ENCODE measurements around the gene TNFAIP8L3.

DNA sequence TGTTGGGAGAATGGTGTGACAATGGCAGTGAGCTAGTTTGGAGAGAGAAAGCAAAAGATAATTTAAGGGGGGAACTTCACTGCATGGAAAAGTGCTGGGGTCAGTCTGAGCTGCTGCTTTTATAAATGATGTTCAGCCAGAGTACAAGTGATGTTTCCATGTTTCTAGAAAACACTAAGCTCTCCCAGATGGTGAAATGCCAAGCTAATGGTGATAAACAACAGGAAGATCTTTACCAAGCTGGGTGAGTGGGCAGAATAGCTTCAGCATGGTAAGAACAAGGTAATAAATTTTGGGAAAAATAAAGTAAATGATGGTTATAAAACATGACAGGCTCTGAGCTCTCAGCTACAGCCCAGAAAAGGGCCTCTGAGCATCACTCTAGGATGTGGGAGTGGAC is 29.4 kb downstream of the TNFAIP8L3 start:
- TF ChIP-seq CEBPB (IDR thresholded peaks at IDR 0.05) (no peak), MYC (IDR thresholded peaks at IDR 0.05; ENCODE audit: borderline replicate concordance, low read length) (no peak), ZC3H11A (IDR thresholded peaks at IDR 0.05) (no peak), ZFP36 (IDR thresholded peaks at IDR 0.05; ENCODE audit: borderline replicate concordance, partially characterized antibody) (no peak), EP300 (IDR thresholded peaks at IDR 0.05) (no peak), HDAC2 (IDR thresholded peaks at IDR 0.05) (no peak), POLR2A (IDR thresholded peaks at IDR 0.05; ENCODE audit: low read length) (no peak), BHLHE40 (IDR thresholded peaks at IDR 0.05; ENCODE audit: low read depth, low read length) (no peak), NFE2L2 (conservative IDR thresholded peaks at IDR 0.05; ENCODE audit: low read length) (no peak), USF2 (IDR thresholded peaks at IDR 0.05) (no peak)
- TF ChIP-seq, protein P1, sequence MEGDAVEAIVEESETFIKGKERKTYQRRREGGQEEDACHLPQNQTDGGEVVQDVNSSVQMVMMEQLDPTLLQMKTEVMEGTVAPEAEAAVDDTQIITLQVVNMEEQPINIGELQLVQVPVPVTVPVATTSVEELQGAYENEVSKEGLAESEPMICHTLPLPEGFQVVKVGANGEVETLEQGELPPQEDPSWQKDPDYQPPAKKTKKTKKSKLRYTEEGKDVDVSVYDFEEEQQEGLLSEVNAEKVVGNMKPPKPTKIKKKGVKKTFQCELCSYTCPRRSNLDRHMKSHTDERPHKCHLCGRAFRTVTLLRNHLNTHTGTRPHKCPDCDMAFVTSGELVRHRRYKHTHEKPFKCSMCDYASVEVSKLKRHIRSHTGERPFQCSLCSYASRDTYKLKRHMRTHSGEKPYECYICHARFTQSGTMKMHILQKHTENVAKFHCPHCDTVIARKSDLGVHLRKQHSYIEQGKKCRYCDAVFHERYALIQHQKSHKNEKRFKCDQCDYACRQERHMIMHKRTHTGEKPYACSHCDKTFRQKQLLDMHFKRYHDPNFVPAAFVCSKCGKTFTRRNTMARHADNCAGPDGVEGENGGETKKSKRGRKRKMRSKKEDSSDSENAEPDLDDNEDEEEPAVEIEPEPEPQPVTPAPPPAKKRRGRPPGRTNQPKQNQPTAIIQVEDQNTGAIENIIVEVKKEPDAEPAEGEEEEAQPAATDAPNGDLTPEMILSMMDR (IDR thresholded peaks at IDR 0.05) = no peak
